ENCODE results near the gene EPHB3.

Gene EPHB3

DNA sequence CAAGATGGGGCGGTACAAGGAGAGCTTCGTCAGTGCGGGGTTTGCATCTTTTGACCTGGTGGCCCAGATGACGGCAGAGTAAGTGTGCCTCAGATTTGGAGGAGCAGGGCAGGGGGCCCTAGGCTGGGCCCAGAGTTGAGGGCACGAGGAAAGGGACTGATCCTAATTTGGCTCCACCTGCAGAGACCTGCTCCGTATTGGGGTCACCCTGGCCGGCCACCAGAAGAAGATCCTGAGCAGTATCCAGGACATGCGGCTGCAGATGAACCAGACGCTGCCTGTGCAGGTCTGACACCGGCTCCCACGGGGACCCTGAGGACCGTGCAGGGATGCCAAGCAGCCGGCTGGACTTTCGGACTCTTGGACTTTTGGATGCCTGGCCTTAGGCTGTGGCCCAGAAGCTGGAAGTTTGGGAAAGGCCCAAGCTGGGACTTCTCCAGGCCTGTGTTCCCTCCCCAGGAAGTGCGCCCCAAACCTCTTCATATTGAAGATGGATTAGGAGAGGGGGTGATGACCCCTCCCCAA, 19.8 kb downstream of the EPHB3 start:
- Histone ChIP-seq H3K27me3 (ENCODE audit: control insufficient read depth in 1 of 2, insufficient read depth in 1 of 2, low read length in 2 of 2) (no peaks in the 10 kb centered on the region), H3K36me3 (ENCODE audit: control insufficient read depth in 1 of 2, insufficient read depth in 2 of 2, low read depth in 1 of 2, low read length in 2 of 2) (peaks cover 7 to 30% of the 10 kb centered on the region in 2 experiments), H2BK5ac (ENCODE audit: low read depth, low read length, poor library complexity, severe bottlenecking) (no peak overlapping the region), H3K27ac (ENCODE audit: low read length, poor library complexity, severe bottlenecking) (no peak overlapping the region), H4K91ac (ENCODE audit: low read length) (no peak overlapping the region), H3K4ac (ENCODE audit: low read depth in 1 of 2, low read length in 2 of 2) (no peak overlapping the region), H2AFZ (ENCODE audit: low read depth, low read length) (no peak overlapping the region), H3K4me1 (ENCODE audit: control insufficient read depth, insufficient read depth, low read depth, low read length) (peaks cover 21% of the 10 kb centered on the region), H2BK15ac (ENCODE audit: low read depth, poor library complexity, severe bottlenecking) (no peak overlapping the region), H3K4me3 (ENCODE audit: insufficient read depth in 1 of 2, low read depth in 1 of 2, low read length in 2 of 2) (no peak overlapping the region), H3K79me1 (replicated peaks; ENCODE audit: low read length, poor library complexity, severe bottlenecking) (no peaks in the 10 kb centered on the region), H4K8ac (ENCODE audit: low read length) (no peak overlapping the region), H2BK12ac (ENCODE audit: low read length in 2 of 2) (peak overlapping the region in 1 of 2 experiments; percentile 61), H3K4me2 (ENCODE audit: low read length, poor library complexity, severe bottlenecking) (no peak overlapping the region), H2BK120ac (ENCODE audit: low read depth, low read length) (no peak overlapping the region), H2AK5ac (ENCODE audit: low read length, severe bottlenecking) (no peak overlapping the region), H3K23ac (ENCODE audit: low read length in 2 of 2) (no peak overlapping the region), H3K9ac (ENCODE audit: low read length) (no peak overlapping the region), H3K14ac (ENCODE audit: low read length in 2 of 2) (no peak overlapping the region), H3K18ac (ENCODE audit: low read depth in 1 of 2, low read length in 2 of 2) (no peak overlapping the region), H3K9me3 (ENCODE audit: control insufficient read depth, low read length) (no peaks in the 10 kb centered on the region)
- WGBS, result 94% methylated on average over 14 of the region's 15 CpGs
- no peak for DNase-seq

DNA sequence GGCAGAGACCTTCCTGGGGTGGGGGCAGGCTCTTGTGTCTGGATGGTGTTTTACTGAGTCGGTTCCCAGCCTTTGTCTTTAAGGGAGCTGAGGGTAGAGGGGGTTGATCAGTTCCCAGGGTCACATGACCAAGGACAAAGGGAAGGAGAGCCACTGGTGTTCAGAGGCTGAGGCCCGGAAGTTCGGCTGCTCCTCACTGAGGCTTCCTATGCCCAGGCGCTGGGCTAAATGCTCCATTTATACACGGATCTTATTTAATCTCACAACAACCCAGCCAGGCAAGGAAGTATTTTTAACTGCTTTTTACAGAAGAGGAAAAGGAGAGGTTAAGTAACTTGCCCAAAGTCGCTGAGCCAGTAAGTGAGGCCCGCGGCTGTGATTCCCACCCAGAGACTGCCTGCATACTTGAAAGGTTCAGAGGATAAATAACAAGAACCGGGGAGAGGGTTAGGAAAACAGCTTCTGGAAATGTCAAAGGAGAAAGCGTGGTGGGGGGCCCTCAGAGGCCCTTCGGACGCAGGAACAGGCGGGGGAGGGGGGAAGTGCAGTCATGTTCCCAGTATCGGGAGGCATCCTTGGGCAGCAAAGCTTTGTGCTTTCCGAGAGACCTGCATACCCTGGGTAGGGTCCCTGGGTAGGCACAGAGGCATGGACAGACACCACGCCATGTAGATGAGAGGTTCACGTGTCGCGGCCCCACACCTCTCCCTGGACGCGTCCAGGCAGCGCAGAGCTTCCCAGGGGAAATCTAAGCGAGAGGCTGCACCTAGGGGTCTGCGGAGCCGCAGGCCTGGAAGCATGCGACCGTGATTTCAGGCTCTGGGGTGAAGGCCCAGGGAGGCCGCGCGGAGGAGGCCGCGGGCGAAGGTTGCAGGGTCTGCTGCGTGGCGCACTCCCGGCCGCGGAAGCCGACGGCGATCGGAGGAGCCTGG, 21.3 kb downstream of the EPHB3 start:
- peak overlapping the region; percentile 97 for H4K8ac ChIP-seq (ENCODE audit: low read length)
- peak overlapping the region in 1 of 2 experiments; percentile 68 for H3K14ac ChIP-seq (ENCODE audit: low read length in 2 of 2)
- H3K27me3 ChIP-seq (ENCODE audit: control insufficient read depth in 1 of 2, insufficient read depth in 1 of 2, low read length in 2 of 2), result peaks cover 4 to 10% of the 10 kb centered on the region in 2 experiments
- peak overlapping the region; percentile 53 to 89 for H3K4me3 ChIP-seq (ENCODE audit: insufficient read depth in 1 of 2, low read depth in 1 of 2, low read length in 2 of 2)
- peak overlapping the region; percentile 58 for H4K91ac ChIP-seq (ENCODE audit: low read length)
- H2BK120ac ChIP-seq (ENCODE audit: low read depth, low read length), result peak overlapping the region; percentile 92
- peak; percentile 76 for DNase-seq
- peaks cover 21% of the 10 kb centered on the region for H3K4me1 ChIP-seq (ENCODE audit: control insufficient read depth, insufficient read depth, low read depth, low read length)
- peak overlapping the region; percentile 83 for H3K4me2 ChIP-seq (ENCODE audit: low read length, poor library complexity, severe bottlenecking)
- no peak overlapping the region for H2BK5ac ChIP-seq (ENCODE audit: low read depth, low read length, poor library complexity, severe bottlenecking)
- H2BK12ac ChIP-seq (ENCODE audit: low read length in 2 of 2), result peak overlapping the region; percentile 49 to 76
- H3K27ac ChIP-seq (ENCODE audit: low read length, poor library complexity, severe bottlenecking), result peak overlapping the region; percentile 64
- peak overlapping the region; percentile 56 for H2AFZ ChIP-seq (ENCODE audit: low read depth, low read length)
- peak overlapping the region; percentile 81 to 95 for H3K18ac ChIP-seq (ENCODE audit: low read depth in 1 of 2, low read length in 2 of 2)
- no peaks in the 10 kb centered on the region for H3K9me3 ChIP-seq (ENCODE audit: control insufficient read depth, low read length)
- 11% methylated on average over 36 of the region's 42 CpGs for whole genome bisulfite sequencing
- H2BK15ac ChIP-seq (ENCODE audit: low read depth, poor library complexity, severe bottlenecking), result peak overlapping the region; percentile 8
- peak overlapping the region; percentile 68 for H2AK5ac ChIP-seq (ENCODE audit: low read length, severe bottlenecking)
- peak overlapping the region; percentile 62 to 65 for H3K4ac ChIP-seq (ENCODE audit: low read depth in 1 of 2, low read length in 2 of 2)
- peak overlapping the region in 1 of 2 experiments; percentile 79 for H3K23ac ChIP-seq (ENCODE audit: low read length in 2 of 2)
- no peaks in the 10 kb centered on the region for H3K79me1 ChIP-seq (replicated peaks; ENCODE audit: low read length, poor library complexity, severe bottlenecking)
- peaks cover 7 to 18% of the 10 kb centered on the region in 2 experiments for H3K36me3 ChIP-seq (ENCODE audit: control insufficient read depth in 1 of 2, insufficient read depth in 2 of 2, low read depth in 1 of 2, low read length in 2 of 2)
- peak overlapping the region; percentile 92 for H3K9ac ChIP-seq (ENCODE audit: low read length)

DNA sequence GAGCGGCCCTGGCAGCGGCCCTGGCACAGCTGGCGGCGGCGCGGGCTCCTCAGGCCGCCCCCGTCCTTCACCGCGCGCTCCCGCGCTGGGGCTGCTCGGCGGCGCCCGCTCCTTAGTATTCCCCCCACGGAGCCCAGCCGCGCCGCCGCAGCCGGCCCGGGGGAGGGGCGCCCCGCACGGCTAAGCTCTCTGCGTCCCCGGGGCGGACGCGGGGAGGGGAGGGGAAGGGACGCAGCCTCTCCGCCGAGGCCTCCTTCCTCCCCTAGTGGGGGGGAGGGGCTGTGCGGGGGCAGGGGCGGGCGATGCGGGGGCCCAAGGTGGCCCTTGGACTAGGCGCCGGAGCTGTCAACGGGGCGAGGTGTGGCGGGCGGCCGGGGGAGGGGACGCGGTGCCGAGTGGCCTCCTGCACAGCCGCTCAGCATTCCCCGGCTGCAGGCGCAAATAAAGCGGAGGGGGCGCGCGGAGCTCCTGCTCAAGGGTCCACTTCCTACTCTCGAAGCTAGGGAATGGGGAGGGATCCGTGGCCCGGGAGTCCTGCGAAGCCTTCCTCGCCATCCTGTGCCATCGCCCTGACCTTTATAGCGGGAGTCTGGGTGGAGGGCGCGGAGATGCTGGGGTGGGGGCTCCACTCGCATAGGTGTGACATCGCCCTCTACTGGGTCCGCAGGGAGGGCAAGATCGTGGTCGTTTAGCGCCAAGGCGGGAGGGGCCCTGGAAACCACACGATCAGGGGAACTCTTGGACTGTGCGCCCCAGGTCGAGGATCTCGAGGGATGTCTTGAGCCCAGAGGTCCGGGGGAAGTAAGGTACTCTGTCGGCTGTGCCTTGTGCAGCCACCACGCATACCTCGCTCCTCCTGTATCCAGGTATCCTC, 22.2 kb downstream of the EPHB3 start:
- peak overlapping the region; percentile 81 to 95 for H3K18ac ChIP-seq (ENCODE audit: low read depth in 1 of 2, low read length in 2 of 2)

More for the DNA sequence above, 22.2 kb downstream of the EPHB3 start:
- Histone ChIP-seq H3K4me3 (ENCODE audit: insufficient read depth in 1 of 2, low read depth in 1 of 2, low read length in 2 of 2) (peak overlapping the region; percentile 53 to 89), H3K79me1 (replicated peaks; ENCODE audit: low read length, poor library complexity, severe bottlenecking) (no peaks in the 10 kb centered on the region), H3K4me2 (ENCODE audit: low read length, poor library complexity, severe bottlenecking) (peak overlapping the region; percentile 83), H3K4me1 (ENCODE audit: control insufficient read depth, insufficient read depth, low read depth, low read length) (peaks cover 21% of the 10 kb centered on the region), H3K9me3 (ENCODE audit: control insufficient read depth, low read length) (no peaks in the 10 kb centered on the region), H3K27me3 (ENCODE audit: control insufficient read depth in 1 of 2, insufficient read depth in 1 of 2, low read length in 2 of 2) (peaks cover 9 to 19% of the 10 kb centered on the region in 2 experiments), H3K14ac (ENCODE audit: low read length in 2 of 2) (peak overlapping the region in 1 of 2 experiments; percentile 14), H2BK5ac (ENCODE audit: low read depth, low read length, poor library complexity, severe bottlenecking) (no peak overlapping the region), H2AK5ac (ENCODE audit: low read length, severe bottlenecking) (no peak overlapping the region), H3K9ac (ENCODE audit: low read length) (peak overlapping the region; percentile 92), H2BK120ac (ENCODE audit: low read depth, low read length) (peak overlapping the region; percentile 92), H3K36me3 (ENCODE audit: control insufficient read depth in 1 of 2, insufficient read depth in 2 of 2, low read depth in 1 of 2, low read length in 2 of 2) (peaks cover 7 to 19% of the 10 kb centered on the region in 2 experiments), H2AFZ (ENCODE audit: low read depth, low read length) (peak overlapping the region; percentile 56), H4K8ac (ENCODE audit: low read length) (peak overlapping the region; percentile 97), H4K91ac (ENCODE audit: low read length) (peak overlapping the region; percentile 87), H2BK12ac (ENCODE audit: low read length in 2 of 2) (peak overlapping the region; percentile 29 to 70), H2BK15ac (ENCODE audit: low read depth, poor library complexity, severe bottlenecking) (no peak overlapping the region), H3K27ac (ENCODE audit: low read length, poor library complexity, severe bottlenecking) (no peak overlapping the region), H3K4ac (ENCODE audit: low read depth in 1 of 2, low read length in 2 of 2) (peak overlapping the region; percentile 30 to 64), H3K23ac (ENCODE audit: low read length in 2 of 2) (peak overlapping the region in 1 of 2 experiments; percentile 28)
- WGBS, result 6% methylated on average over 58 of the region's 80 CpGs
- peak; percentile 32 for DNase-seq
